Nephron (organoid): ENCODE data around the gene CCRL2.

ENCODE experiments used
- H3K27ac Mint-ChIP-seq, 3 experiments: 2 replicates each; pipeline ENCODE4 v1.8.0; 2020; ENCODE audit warnings: mixed read lengths in 3 of 3, mild to moderate bottlenecking in 2 of 3, moderate library complexity in 1 of 3
- H3K27me3 Mint-ChIP-seq: 2 replicates; pipeline ENCODE4 v1.8.0; 2021; ENCODE audit warnings: low read depth, mild to moderate bottlenecking, moderate library complexity, mixed read lengths
- H3K36me3 Mint-ChIP-seq: 2 replicates; pipeline ENCODE4 v1.8.0; 2020; ENCODE audit warnings: low read depth, mixed read lengths
- H3K4me1 Mint-ChIP-seq: 2 replicates; pipeline ENCODE4 v1.8.0; 2020; ENCODE audit warnings: mixed read lengths
- H3K4me3 Mint-ChIP-seq, 3 experiments: 2 replicates each; pipeline ENCODE4 v1.8.0; 2020; ENCODE audit warnings: mild to moderate bottlenecking in 3 of 3, mixed read lengths in 3 of 3, moderate library complexity in 2 of 3
- H3K9me3 Mint-ChIP-seq: 2 replicates; pipeline ENCODE4 v1.8.0; 2020; ENCODE audit warnings: mixed read lengths
- CTCF ChIP-seq, 3 experiments: fragments of 200-600 bp; sonication (generic); IDR thresholded peaks; one replicate each; pipeline ENCODE4 v1.5.0; 2021; ENCODE audit warnings: antibody characterized with exemption in 3 of 3; ENCODE audit not compliant: unreplicated experiment in 3 of 3

CCRL2 gene

GRCh38 chr3:46406788-46407611 is at the start of gene CCRL2, which contains the start of gene CCR5AS:
Gene CCRL2, plus strand, starts transcription at chr3:46407259. Its CDS starts 821 bp downstream, at chr3:46408080.
Gene CCR5AS, minus strand, starts transcription at chr3:46407066.
- Mint-ChIP-seq H3K9me3 (no peaks in the 10 kb centered on the region), H3K27me3 (peaks cover 57% of the 10 kb centered on the region), H3K4me1 (peaks cover 30% of the 10 kb centered on the region), H3K27ac (peak within 1 kb of the TSS in 2 of 3 experiments; percentile 27 to 40), H3K4me3 (peak within 1 kb of the TSS in 2 of 3 experiments; percentile 28 to 60), H3K36me3 (no peaks in the 10 kb centered on the region)
- TF ChIP-seq CTCF (IDR thresholded peaks at IDR 0.05; ENCODE audit: unreplicated experiment in 3 of 3) = no peak

- Mint-ChIP-seq H3K4me3 (no peak overlapping the region), H3K36me3 (no peaks in the 10 kb centered on the region), H3K4me1 (no peaks in the 10 kb centered on the region), H3K27ac (no peak overlapping the region), H3K27me3 (peaks cover 56% of the 10 kb centered on the region), H3K9me3 (no peaks in the 10 kb centered on the region)
- TF ChIP-seq CTCF (IDR thresholded peaks at IDR 0.05; ENCODE audit: unreplicated experiment in 3 of 3) = no peak
Measured at GRCh38 chr3:46358466-46358865, 48.6 kb upstream of the CCRL2 start.

- peaks cover 44% of the 10 kb centered on the region for H3K27me3 Mint-ChIP-seq
- H3K4me1 Mint-ChIP-seq = no peaks in the 10 kb centered on the region
- H3K4me3 Mint-ChIP-seq = no peak overlapping the region
- no peak for TF ChIP-seq CTCF (IDR thresholded peaks at IDR 0.05; ENCODE audit: unreplicated experiment in 3 of 3)
- H3K36me3 Mint-ChIP-seq = no peaks in the 10 kb centered on the region
- no peak overlapping the region for H3K27ac Mint-ChIP-seq
- H3K9me3 Mint-ChIP-seq = no peaks in the 10 kb centered on the region
Measured at GRCh38 chr3:46359733-46360493, 47.1 kb upstream of the CCRL2 start.

GRCh38 chr3:46360907-46361306 is 46.2 kb upstream of the CCRL2 start:
- Mint-ChIP-seq H3K27ac (no peak overlapping the region), H3K4me3 (no peak overlapping the region), H3K4me1 (no peaks in the 10 kb centered on the region), H3K36me3 (no peaks in the 10 kb centered on the region), H3K27me3 (peaks cover 39% of the 10 kb centered on the region), H3K9me3 (no peaks in the 10 kb centered on the region)
- no peak for TF ChIP-seq CTCF (IDR thresholded peaks at IDR 0.05; ENCODE audit: unreplicated experiment in 3 of 3)

- TF ChIP-seq CTCF (IDR thresholded peaks at IDR 0.05; ENCODE audit: unreplicated experiment in 3 of 3) = no peak
- Mint-ChIP-seq H3K36me3 (no peaks in the 10 kb centered on the region), H3K27ac (no peak overlapping the region), H3K9me3 (no peaks in the 10 kb centered on the region), H3K4me1 (no peaks in the 10 kb centered on the region), H3K27me3 (peaks cover 41% of the 10 kb centered on the region), H3K4me3 (no peak overlapping the region)
Measured at GRCh38 chr3:46361408-46362283, 45.4 kb upstream of the CCRL2 start.
